ENCODE measurements around the gene SLC16A12. TPM values are rescaled to one million over a fixed set of nuclear protein-coding genes. Genes with fewer than 3 reads are reported as not detected.

Gene SLC16A12
- total and polyA plus RNA-seq, 12 donors = 0.25 to 2.4 (median 0.53) TPM; not detected in 1

- Histone ChIP-seq H3K27me3 (no peaks in the 10 kb centered on the region), H3K27ac (no peak overlapping the region), H3K4me1 (replicated peaks in 1 of 2) (peaks cover 0 to 12% of the 10 kb centered on the region in 2 donors), H3K9me3 (replicated peaks in 1 of 3) (no peaks in the 10 kb centered on the region), H3K4me3 (no peak overlapping the region), H3K36me3 (replicated peaks in 1 of 2) (no peaks in the 10 kb centered on the region)
- intact Hi-C loops (cut with DNase I) = no loop called here
- DNase-seq = no peak
- TF ChIP-seq CTCF (IDR thresholded peaks at IDR 0.05) (no peak), POLR2A (IDR thresholded peaks at IDR 0.05) (no peak)
- 43 to 77% (median 59%) methylated on average over 3 of the region's 3 CpGs for WGBS, 4 donors
These were observed 31.6 kb upstream of the SLC16A12 start for GRCh38 chr10:89566992-89567391.

GRCh38 chr10:89566095-89566950, 30.9 kb upstream of the SLC16A12 start:
- no peak for TF ChIP-seq CTCF (IDR thresholded peaks at IDR 0.05)
- TF ChIP-seq POLR2A (IDR thresholded peaks at IDR 0.05) = no peak
- Histone ChIP-seq H3K36me3 (replicated peaks in 1 of 2) (no peaks in the 10 kb centered on the region), H3K27me3 (no peaks in the 10 kb centered on the region), H3K27ac (no peak overlapping the region), H3K4me1 (replicated peaks in 1 of 2) (peaks cover 0 to 12% of the 10 kb centered on the region in 2 donors), H3K4me3 (no peak overlapping the region), H3K9me3 (replicated peaks in 1 of 3) (no peaks in the 10 kb centered on the region)
- WGBS, 4 donors = 58 to 62% (median 60%) methylated on average over 10 of the region's 10 CpGs
- DNase-seq = no peak
- intact Hi-C loops (cut with DNase I) = no loop called here

GRCh38 chr10:89565180-89565579, 29.8 kb upstream of the SLC16A12 start:
- WGBS, 4 donors = 64 to 79% (median 70%) methylated on average over 1 of the region's 1 CpG
- Histone ChIP-seq H3K4me3 (no peak overlapping the region), H3K4me1 (replicated peaks in 1 of 2) (peaks cover 0 to 12% of the 10 kb centered on the region in 2 donors), H3K27ac (no peak overlapping the region), H3K9me3 (replicated peaks in 1 of 3) (no peaks in the 10 kb centered on the region), H3K27me3 (no peaks in the 10 kb centered on the region), H3K36me3 (replicated peaks in 1 of 2) (no peaks in the 10 kb centered on the region)
- no peak for TF ChIP-seq CTCF (IDR thresholded peaks at IDR 0.05)
- TF ChIP-seq POLR2A (IDR thresholded peaks at IDR 0.05) = no peak
- no peak for DNase-seq
- intact Hi-C loops (cut with DNase I) = no loop called here

GRCh38 chr10:89563861-89564478, 28.6 kb upstream of the SLC16A12 start:
- H3K4me1 ChIP-seq (replicated peaks in 1 of 2) = peaks cover 0 to 12% of the 10 kb centered on the region in 2 donors
- TF ChIP-seq CTCF (IDR thresholded peaks at IDR 0.05) = peak; percentile 68 to 86 (median 77)
- no peak for TF ChIP-seq POLR2A (IDR thresholded peaks at IDR 0.05)
- H3K27me3 ChIP-seq = no peaks in the 10 kb centered on the region
- H3K36me3 ChIP-seq (replicated peaks in 1 of 2) = no peaks in the 10 kb centered on the region
- no peak overlapping the region for H3K27ac ChIP-seq
- H3K9me3 ChIP-seq (replicated peaks in 1 of 3) = no peaks in the 10 kb centered on the region
- no peak for DNase-seq
- intact Hi-C loops (cut with DNase I) = loop anchor here (5.0 kb wide), 1 partner anchor 137 kb away; no protein-coding TSS in a partner anchor
- WGBS, 4 donors = 7 to 13% (median 12%) methylated on average over 2 of the region's 2 CpGs
- no peak overlapping the region for H3K4me3 ChIP-seq
